KMS-11 (cell line): Measurements from ENCODE around the gene ASB2.

Source experiments
- H2AFZ ChIP-seq: fragments of 200-600 bp; sonication (generic); 2 replicates; pipeline ENCODE4 v1.6.1; 2016; ENCODE audit warnings: antibody characterized with exemption, mixed run types, low read depth
- H3K27ac ChIP-seq: fragments of 200-600 bp; sonication (generic); 2 replicates; pipeline ENCODE4 v1.6.1; 2016; ENCODE audit warnings: mild to moderate bottlenecking, mixed run types
- H3K27me3 ChIP-seq: fragments of 200-600 bp; sonication (generic); 2 replicates; pipeline ENCODE4 v1.6.1; 2017; ENCODE audit warnings: mild to moderate bottlenecking, low read depth, mixed run types, moderate library complexity; ENCODE audit not compliant: insufficient read depth
- H3K36me3 ChIP-seq: fragments of 200-600 bp; sonication (generic); 2 replicates; pipeline ENCODE4 v1.6.1; 2017; ENCODE audit warnings: mild to moderate bottlenecking, mixed run types; ENCODE audit not compliant: insufficient read depth
- H3K4me1 ChIP-seq: fragments of 200-600 bp; sonication (generic); 2 replicates; pipeline ENCODE4 v1.6.1; 2016; ENCODE audit warnings: mild to moderate bottlenecking, low read depth, mixed run types; ENCODE audit not compliant: poor library complexity, severe bottlenecking
- H3K4me2 ChIP-seq: fragments of 200-600 bp; sonication (generic); 2 replicates; pipeline ENCODE4 v1.7.0; 2016; ENCODE audit warnings: mild to moderate bottlenecking, mixed run types
- H3K4me3 ChIP-seq: fragments of 200-600 bp; sonication (generic); IDR thresholded peaks from 2 replicates; pipeline ENCODE4 v1.6.1; 2017; ENCODE audit warnings: low read depth, low read length, mixed read lengths; ENCODE audit not compliant: insufficient read depth
- H3K79me2 ChIP-seq: fragments of 200-600 bp; sonication (generic); 2 replicates; pipeline ENCODE4 v1.6.1; 2016; ENCODE audit warnings: low read depth, mixed run types; ENCODE audit not compliant: insufficient read depth
- H3K9ac ChIP-seq: fragments of 200-600 bp; sonication (generic); 2 replicates; pipeline ENCODE4 v1.6.1; 2016; ENCODE audit warnings: mild to moderate bottlenecking, mixed run types
- H4K20me1 ChIP-seq: fragments of 200-600 bp; sonication (generic); 2 replicates; pipeline ENCODE4 v1.6.1; 2016; ENCODE audit warnings: mild to moderate bottlenecking, mixed run types; ENCODE audit not compliant: insufficient read depth
- TF ChIP-seq, protein P1 (sequence below): fragments of 200-600 bp; sonication (generic); conservative IDR thresholded peaks from 2 replicates; pipeline ENCODE4 v1.6.1; 2017; ENCODE audit warnings: low read depth, mild to moderate bottlenecking, antibody characterized with exemption, low read length, moderate library complexity, mixed read lengths

ASB2 gene

DNA sequence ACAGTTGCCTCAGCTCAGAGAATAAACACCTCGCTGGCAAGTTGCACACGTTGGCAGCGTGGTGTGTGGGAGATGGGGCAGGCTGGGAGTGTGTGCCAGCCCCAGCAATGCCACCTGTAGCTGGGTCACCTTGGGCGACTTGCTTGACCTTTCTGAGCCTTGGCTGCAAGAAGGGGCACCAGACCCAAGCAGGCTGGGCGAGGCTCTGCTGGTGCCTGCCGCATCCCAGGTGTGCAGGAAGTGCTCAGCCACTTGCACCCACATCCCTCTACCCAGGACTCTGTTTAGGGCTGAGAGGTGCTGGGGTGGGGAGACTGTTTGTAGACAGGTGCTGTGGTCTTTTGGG lies 48.6 kb downstream of the ASB2 start:
- Histone ChIP-seq H2AFZ (no peak overlapping the region), H3K36me3 (no peaks in the 10 kb centered on the region), H3K4me2 (no peak overlapping the region), H3K4me1 (no peaks in the 10 kb centered on the region), H3K4me3 (no peak overlapping the region), H3K27me3 (no peaks in the 10 kb centered on the region), H4K20me1 (no peaks in the 10 kb centered on the region), H3K9ac (no peak overlapping the region), H3K27ac (no peak overlapping the region), H3K79me2 (no peaks in the 10 kb centered on the region)
- TF ChIP-seq, protein P1, sequence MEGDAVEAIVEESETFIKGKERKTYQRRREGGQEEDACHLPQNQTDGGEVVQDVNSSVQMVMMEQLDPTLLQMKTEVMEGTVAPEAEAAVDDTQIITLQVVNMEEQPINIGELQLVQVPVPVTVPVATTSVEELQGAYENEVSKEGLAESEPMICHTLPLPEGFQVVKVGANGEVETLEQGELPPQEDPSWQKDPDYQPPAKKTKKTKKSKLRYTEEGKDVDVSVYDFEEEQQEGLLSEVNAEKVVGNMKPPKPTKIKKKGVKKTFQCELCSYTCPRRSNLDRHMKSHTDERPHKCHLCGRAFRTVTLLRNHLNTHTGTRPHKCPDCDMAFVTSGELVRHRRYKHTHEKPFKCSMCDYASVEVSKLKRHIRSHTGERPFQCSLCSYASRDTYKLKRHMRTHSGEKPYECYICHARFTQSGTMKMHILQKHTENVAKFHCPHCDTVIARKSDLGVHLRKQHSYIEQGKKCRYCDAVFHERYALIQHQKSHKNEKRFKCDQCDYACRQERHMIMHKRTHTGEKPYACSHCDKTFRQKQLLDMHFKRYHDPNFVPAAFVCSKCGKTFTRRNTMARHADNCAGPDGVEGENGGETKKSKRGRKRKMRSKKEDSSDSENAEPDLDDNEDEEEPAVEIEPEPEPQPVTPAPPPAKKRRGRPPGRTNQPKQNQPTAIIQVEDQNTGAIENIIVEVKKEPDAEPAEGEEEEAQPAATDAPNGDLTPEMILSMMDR: no peak

DNA sequence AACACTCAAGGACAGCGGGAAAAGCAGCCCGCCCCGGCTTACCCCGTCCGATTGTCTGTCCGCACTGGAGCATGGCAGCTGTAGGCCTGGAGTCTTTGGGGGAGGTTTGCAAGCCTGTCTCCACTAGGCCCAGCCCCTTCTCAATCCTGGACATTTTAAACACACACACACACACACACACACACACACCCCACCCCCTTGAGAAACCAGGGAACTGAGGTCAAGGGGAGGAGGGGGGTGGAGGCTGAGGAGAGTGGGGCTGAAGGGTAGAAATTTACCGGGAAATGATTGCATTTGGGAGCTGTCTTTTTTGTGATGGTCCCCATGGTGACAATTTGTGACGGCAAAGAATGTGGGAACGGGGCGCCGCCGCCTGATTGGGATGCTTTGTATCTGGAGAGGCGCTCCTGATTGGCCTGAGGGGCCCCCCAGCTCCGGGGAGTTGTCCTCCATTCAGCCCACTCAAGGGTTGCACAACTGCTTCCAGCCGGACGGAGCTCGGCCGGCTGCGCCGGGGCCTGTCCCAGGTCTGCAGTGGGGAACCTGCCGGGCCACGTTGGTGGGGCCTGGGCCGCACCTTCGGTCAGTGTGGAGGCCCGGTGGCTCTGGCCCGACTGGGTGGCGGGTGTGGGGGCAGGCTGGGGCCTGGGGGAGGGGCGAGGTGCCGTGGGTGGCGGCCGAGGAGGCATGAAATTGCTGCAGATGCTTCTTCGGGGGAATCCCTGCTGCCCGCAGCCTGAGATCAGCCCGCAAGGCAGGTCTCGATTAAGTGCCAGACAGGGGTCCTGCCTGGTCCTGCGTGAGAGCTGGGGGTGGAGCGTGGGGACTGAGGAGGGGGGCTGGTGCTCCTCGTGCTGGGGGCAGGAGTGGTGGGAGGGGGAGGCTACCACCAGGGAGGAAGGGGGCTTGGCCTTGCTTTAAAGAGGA lies 49.2 kb downstream of the ASB2 start, which contains the start of gene FAM181A:
Gene FAM181A (plus strand): TSS at position 472 of the 927 bp plus-strand sequence. CDS start 942 bp downstream, outside the sequence.
- H3K36me3 ChIP-seq: no peaks in the 10 kb centered on the region

DNA sequence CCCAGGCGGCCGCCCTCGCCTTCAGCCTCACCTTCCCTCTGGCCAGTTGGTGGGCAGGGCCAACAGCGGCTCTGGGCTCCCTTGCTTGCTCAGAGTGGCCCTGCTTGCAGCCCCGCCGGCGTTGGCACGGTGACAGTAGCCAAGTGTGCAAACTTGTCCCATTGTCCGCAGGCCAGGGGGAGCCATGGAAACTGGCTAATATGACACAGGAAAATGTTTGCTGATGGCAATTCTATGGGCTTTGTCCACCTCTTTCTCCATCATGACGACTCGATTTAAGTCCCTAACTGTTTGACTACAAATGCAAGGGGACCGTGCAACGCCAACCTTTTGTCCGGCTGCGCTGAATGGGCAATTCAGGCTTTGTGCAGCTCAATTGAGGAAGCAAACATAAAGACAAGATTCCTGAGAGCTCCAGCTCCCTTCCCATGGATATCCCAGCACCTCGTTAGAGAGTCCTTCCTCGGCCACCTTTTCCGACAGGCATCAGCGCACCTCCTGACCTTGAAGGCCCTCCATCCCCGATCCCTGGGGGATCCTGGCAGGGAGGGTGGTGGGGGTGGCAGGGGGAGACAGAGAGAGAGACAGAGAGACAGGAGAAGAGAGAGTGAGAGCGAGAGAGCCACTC lies 50.0 kb downstream of the ASB2 start:
- Histone ChIP-seq H4K20me1 (no peaks in the 10 kb centered on the region), H3K4me2 (no peak overlapping the region), H3K4me3 (no peak overlapping the region), H2AFZ (no peak overlapping the region), H3K4me1 (no peaks in the 10 kb centered on the region), H3K27me3 (no peaks in the 10 kb centered on the region), H3K27ac (no peak overlapping the region), H3K36me3 (no peaks in the 10 kb centered on the region), H3K9ac (no peak overlapping the region), H3K79me2 (no peaks in the 10 kb centered on the region)
- TF ChIP-seq, protein P1: no peak

More for the DNA sequence above, 49.2 kb downstream of the ASB2 start, which contains the start of gene FAM181A:
- H4K20me1 ChIP-seq: no peaks in the 10 kb centered on the region
- H3K4me3 ChIP-seq: no peak within 1 kb of the TSS
- H3K9ac ChIP-seq: no peak within 1 kb of the TSS
- no peak within 1 kb of the TSS for H2AFZ ChIP-seq
- H3K4me1 ChIP-seq: no peaks in the 10 kb centered on the region
- H3K4me2 ChIP-seq: no peak within 1 kb of the TSS
- H3K27ac ChIP-seq: no peak within 1 kb of the TSS
- TF ChIP-seq, protein P1: no peak
- no peaks in the 10 kb centered on the region for H3K79me2 ChIP-seq
- no peaks in the 10 kb centered on the region for H3K27me3 ChIP-seq

DNA sequence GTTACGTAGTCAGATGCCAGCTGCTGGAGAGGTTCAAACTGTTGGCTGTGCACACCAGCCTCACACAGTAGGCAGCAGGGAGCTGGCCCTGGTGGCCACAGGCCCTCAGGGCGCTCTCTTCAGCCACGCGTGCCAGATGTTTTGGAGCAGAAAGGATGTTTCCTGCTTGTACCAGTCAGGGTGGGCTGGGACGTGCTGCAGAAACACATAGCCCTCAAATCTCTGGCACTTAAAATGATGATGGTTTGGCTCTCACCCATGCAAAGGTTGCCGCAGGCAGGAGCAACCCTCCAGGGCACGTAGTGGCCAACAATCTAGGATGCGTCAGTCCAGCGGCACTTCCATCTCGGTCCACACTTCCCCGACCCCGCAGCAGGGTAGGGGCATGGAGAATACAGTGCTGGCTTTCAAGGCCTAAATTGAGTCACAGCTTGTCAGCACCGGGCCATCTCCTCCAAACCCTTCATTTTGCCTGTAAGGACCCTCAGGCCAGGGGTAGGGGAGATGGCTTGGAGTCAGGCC lies 50.9 kb downstream of the ASB2 start:
- no peak overlapping the region for H3K27ac ChIP-seq
- no peak overlapping the region for H3K9ac ChIP-seq
- H3K4me1 ChIP-seq: no peaks in the 10 kb centered on the region
- no peak overlapping the region for H3K4me2 ChIP-seq
- H4K20me1 ChIP-seq: no peaks in the 10 kb centered on the region
- TF ChIP-seq, protein P1: no peak
- H3K79me2 ChIP-seq: no peaks in the 10 kb centered on the region
- H3K4me3 ChIP-seq: no peak overlapping the region
- H2AFZ ChIP-seq: no peak overlapping the region
- no peaks in the 10 kb centered on the region for H3K27me3 ChIP-seq
- H3K36me3 ChIP-seq: no peaks in the 10 kb centered on the region
